Skeletal muscle tissue (tissue), 4 donors: Measurements from ENCODE around the gene KAT7. TPM values are rescaled to one million over a fixed set of nuclear protein-coding genes. Genes with fewer than 3 reads are reported as not detected.

Experiments
- H3K27ac ChIP-seq: one replicate; pipeline ENCODE4 v1.7.0; 2013; ENCODE audit warnings: mild to moderate bottlenecking, low read depth, low read length, inconsistent platforms
- H3K27me3 ChIP-seq, 3 donors: one replicate each; pipeline ENCODE4 v1.7.0; 2013; ENCODE audit warnings: low read length in 3 of 3; ENCODE audit not compliant: control insufficient read depth in 3 of 3, insufficient read depth in 3 of 3
- H3K36me3 ChIP-seq, 3 donors: one replicate each; pipeline ENCODE4 v1.7.0; 2013; ENCODE audit warnings: low read length in 3 of 3; ENCODE audit not compliant: control insufficient read depth in 3 of 3, insufficient read depth in 3 of 3
- H3K4me1 ChIP-seq, 3 donors: one replicate each; pipeline ENCODE4 v1.7.0; 2013; ENCODE audit warnings: low read length in 3 of 3, mild to moderate bottlenecking in 3 of 3; ENCODE audit not compliant: control insufficient read depth in 3 of 3, insufficient read depth in 3 of 3
- H3K4me3 ChIP-seq, 3 donors: one replicate each; pipeline ENCODE4 v1.7.0; 2013; ENCODE audit warnings: low read length in 3 of 3
- H3K9ac ChIP-seq, 3 donors: one replicate each; pipeline ENCODE4 v1.7.0; 2013; ENCODE audit warnings: low read length in 3 of 3, mild to moderate bottlenecking in 3 of 3, moderate library complexity in 2 of 3, low read depth in 1 of 3
- H3K9me3 ChIP-seq, 3 donors: one replicate each; pipeline ENCODE4 v1.7.0; 2013; ENCODE audit warnings: low read length in 3 of 3; ENCODE audit not compliant: control insufficient read depth in 3 of 3
- total RNA-seq: library from RNA; depleted of rRNA; stranded (reverse); fragments of >200 nt; gene quantifications from one replicate; pipeline ENCODE4 v1.2.3, GENCODE V29; 2014
- donor health status: Osteomylitis.

The KAT7 gene
- total RNA-seq, 1 donor from 2014 or later, result 23.5 TPM

DNA sequence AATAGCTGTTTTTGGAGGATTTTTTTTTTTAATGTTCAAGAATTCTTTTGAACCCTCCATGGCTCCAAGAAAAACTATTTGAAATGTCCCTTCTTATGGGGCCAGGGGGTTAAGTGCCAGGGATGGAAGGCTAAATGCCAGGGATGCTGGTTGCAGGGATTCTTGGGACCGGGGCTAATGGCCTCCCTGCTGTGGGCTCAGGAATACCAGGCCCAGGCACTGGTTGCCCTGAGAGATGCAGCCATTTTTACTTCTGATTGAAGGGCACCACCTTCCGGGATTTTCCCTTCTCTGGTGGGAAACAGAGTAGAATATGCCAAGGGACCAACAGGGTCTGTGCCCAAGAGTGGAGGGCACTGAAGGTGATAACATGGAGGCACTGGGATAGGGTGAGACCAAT, 10.9 kb upstream of the KAT7 start:
- Histone ChIP-seq H3K4me3 (no peak overlapping the region), H3K27me3 (no peaks in the 10 kb centered on the region), H3K9me3 (no peaks in the 10 kb centered on the region), H3K36me3 (no peaks in the 10 kb centered on the region), H3K4me1 (peaks cover 9 to 24% (median 17%) of the 10 kb centered on the region in 3 donors), H3K9ac (no peak overlapping the region), H3K27ac (no peak overlapping the region)

DNA sequence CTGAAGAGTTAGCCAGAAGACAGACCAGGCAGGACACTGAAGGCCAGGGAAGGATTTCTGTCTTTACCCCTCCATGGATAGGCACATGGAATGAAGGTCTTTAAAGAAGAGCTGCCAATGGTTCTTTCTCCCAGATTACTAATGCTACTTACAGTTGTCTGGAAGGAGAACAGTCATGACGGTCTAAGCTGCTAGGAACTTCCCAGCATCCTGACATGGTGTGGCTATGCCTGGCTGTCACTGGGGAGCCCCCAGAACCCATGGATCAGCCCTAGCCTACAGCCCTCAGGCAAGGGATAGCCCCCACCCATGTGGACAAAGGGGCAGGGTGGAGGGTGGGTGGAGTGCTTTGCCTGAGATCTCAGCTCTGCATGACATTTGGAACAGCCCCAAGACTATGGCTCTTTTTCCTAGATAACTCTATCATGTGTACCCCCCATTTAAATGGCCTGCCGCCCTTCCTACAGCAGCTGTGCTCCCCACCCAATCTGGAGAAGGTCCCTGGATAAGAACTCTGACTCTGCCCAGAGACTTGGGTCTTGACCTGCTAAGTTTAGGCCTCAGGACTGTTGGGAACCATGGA, 9.2 kb upstream of the KAT7 start:
- Histone ChIP-seq H3K4me3 (no peak overlapping the region), H3K27me3 (no peaks in the 10 kb centered on the region), H3K4me1 (peaks cover 16 to 40% (median 31%) of the 10 kb centered on the region in 3 donors), H3K27ac (peak overlapping the region; percentile 23), H3K9me3 (no peaks in the 10 kb centered on the region), H3K36me3 (no peaks in the 10 kb centered on the region), H3K9ac (no peak overlapping the region)

DNA sequence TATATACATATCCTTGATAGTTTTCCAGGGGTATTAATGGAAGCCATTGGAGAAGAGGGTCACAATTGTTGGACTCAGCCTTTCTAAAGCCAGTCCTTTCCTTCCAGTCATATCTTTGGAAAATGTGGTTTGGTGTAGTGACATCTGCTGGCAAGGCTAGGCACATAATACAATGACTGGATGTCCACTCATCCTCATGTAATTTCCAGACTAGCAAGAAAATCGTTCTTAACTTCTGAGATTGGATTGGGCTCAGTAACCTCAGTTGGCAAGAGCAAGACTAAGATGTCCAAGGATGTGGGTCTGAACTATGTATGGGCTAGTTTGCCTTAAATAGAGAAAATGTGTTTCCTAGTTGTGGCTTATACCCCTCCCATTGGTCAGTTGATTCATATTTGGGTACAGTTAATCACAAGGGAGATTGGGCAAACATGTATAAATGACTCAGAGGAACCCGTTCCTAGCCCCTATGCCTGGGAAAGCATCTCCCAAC, 8.7 kb upstream of the KAT7 start:
- no peak overlapping the region for H3K4me3 ChIP-seq
- H3K9me3 ChIP-seq, result no peaks in the 10 kb centered on the region
- H3K27ac ChIP-seq, result peak overlapping the region; percentile 23
- no peaks in the 10 kb centered on the region for H3K27me3 ChIP-seq
- no peaks in the 10 kb centered on the region for H3K36me3 ChIP-seq
- peaks cover 16 to 41% (median 33%) of the 10 kb centered on the region in 3 donors for H3K4me1 ChIP-seq
- no peak overlapping the region for H3K9ac ChIP-seq

DNA sequence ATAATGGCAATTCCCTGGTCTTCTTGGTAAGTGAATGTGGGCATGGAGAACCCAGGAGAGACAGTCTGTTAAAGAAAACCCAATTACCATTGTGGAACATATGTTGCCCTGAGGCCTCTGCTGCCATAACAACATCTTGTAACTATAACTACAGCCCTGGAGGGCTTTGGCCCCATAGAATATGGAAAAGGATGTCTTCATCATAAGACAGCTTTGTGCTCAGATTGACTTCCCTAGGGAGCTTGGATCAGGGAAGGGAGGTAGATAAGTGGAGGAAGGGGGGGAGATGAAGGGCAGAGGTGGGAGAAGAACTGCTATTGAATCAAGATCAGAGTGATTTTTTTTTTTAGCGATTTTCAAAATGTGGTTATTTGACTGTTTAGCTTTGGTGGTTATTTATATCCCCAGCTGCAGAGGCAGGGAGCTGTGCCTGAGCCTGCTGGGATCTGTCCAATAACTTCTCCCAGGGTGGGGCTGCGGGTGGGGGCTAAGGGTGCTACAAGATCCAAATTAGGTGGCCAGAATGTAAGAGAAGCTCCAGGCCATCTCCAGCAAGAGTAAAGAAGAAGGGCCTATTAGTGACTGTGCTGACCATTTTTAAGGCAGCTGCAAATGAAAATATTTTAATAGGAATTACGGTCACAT, 5.3 kb upstream of the KAT7 start:
- H3K36me3 ChIP-seq, result no peaks in the 10 kb centered on the region
- H3K27ac ChIP-seq, result peak overlapping the region; percentile 37
- peak overlapping the region; percentile 14 to 58 (median 47) for H3K9ac ChIP-seq
- no peaks in the 10 kb centered on the region for H3K27me3 ChIP-seq
- H3K4me3 ChIP-seq, result peak overlapping the region in 1 of 3 donors; percentile 57
- peaks cover 13 to 39% (median 27%) of the 10 kb centered on the region in 3 donors for H3K4me1 ChIP-seq
- H3K9me3 ChIP-seq, result no peaks in the 10 kb centered on the region

DNA sequence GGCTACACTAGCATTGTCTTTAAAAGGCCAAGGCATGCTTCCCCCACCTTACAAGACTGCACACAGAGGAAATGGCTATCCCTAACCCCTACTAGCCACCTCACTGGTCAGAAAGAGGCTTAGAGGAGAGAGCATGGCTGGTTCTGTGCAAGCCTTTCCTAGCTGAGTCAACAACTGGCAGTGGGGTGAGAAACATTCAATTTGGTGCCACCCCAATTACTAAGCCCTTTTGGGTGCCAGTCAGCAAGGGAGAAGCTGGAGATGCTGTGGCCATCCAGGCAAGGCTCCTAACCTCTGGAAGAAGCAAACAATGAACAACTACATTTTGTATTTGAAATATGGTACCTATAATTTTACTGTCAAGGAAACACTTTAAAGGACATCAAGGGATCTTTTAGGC, 4.7 kb upstream of the KAT7 start:
- Histone ChIP-seq H3K9ac (peak overlapping the region in 1 of 3 donors; percentile 47), H3K36me3 (no peaks in the 10 kb centered on the region), H3K4me1 (peaks cover 13 to 42% (median 27%) of the 10 kb centered on the region in 3 donors), H3K9me3 (no peaks in the 10 kb centered on the region), H3K4me3 (no peak overlapping the region), H3K27me3 (no peaks in the 10 kb centered on the region), H3K27ac (peak overlapping the region; percentile 46)

DNA sequence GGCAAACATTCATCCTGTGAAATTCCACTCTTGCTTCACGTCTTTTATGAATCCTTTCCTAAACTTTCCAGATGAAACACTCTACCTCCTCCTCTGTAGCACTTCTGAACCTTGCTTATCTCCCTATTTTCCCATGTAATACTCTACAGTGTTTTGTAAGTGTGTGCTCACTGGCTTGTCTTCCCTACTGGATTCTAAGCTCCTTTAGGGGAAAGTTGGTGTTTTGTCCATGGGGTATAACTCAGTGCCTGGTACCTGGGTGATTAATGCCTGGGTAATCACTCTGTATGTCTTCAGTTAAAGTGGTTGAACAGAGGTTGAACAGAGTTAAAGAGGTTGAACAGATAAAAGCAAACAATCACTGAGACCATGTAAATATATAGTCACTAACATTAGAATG, 3.8 kb upstream of the KAT7 start:
- H3K36me3 ChIP-seq, result no peaks in the 10 kb centered on the region
- H3K27ac ChIP-seq, result no peak overlapping the region
- H3K4me1 ChIP-seq, result peaks cover 16 to 39% (median 31%) of the 10 kb centered on the region in 3 donors
- peak overlapping the region in 1 of 3 donors; percentile 28 for H3K9ac ChIP-seq
- H3K27me3 ChIP-seq, result no peaks in the 10 kb centered on the region
- no peak overlapping the region for H3K4me3 ChIP-seq
- H3K9me3 ChIP-seq, result no peaks in the 10 kb centered on the region

DNA sequence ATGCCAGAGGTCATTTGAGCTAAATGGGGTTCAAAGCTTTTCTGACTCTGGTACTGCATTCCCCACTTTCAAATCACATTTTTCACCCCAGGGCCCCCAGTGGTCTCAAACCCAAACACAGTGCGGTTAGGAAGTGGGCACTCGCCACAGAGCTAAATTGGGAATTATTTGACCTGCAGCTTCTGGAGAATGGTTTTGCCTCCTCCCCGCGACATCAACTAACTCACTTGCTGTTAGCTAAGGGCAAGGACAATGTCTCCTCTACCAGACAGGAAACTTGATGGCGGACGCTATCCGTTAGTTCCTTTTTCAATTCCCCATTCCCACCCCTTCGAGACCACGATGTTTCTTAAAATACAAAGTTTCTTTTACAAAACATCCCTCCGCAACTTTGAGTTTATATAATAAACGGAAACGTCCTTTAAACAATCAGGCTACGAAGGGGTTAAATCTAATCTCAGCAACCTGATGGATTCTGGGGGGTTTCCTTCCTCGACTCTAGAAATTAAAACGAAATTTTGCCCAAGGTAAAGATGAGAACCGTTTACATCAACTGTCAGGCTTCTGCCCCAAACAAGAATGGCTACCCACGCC, 500 bp upstream of the KAT7 start:
- H3K4me1 ChIP-seq, result peaks cover 28 to 44% (median 36%) of the 10 kb centered on the region in 3 donors
- H3K36me3 ChIP-seq, result peaks cover 2 to 13% (median 9%) of the 10 kb centered on the region in 3 donors

DNA sequence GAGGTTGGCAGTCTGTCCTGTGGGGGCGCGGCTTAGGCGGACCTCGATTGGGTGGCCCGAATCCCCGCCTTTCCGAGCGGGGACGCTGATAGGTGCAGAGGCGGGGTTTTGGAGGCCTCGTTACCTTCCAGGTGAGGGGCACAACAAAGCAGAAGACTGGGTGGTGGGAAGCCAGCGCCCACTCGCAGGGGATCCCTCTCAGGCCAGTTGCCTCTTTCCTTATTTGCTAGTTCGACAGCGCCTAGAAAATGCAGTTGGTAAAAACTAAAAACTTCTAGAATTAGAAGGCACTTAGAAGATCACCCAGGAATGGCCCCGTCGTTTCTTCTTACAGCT, 730 bp downstream of the KAT7 start:
- H3K4me1 ChIP-seq, result peaks cover 26 to 33% (median 32%) of the 10 kb centered on the region in 3 donors
- H3K27me3 ChIP-seq, result no peaks in the 10 kb centered on the region
- peak overlapping the region; percentile 74 to 75 (median 75) for H3K4me3 ChIP-seq
- H3K9ac ChIP-seq, result peak overlapping the region; percentile 16 to 44 (median 40)
- H3K27ac ChIP-seq, result no peak overlapping the region
- H3K36me3 ChIP-seq, result peaks cover 4 to 16% (median 15%) of the 10 kb centered on the region in 3 donors
- H3K9me3 ChIP-seq, result no peaks in the 10 kb centered on the region

More for the DNA sequence above, 500 bp upstream of the KAT7 start:
- Histone ChIP-seq H3K4me3 (peak overlapping the region; percentile 92 to 100 (median 98)), H3K9ac (peak overlapping the region; percentile 80 to 99 (median 83)), H3K27ac (peak overlapping the region; percentile 99), H3K9me3 (no peaks in the 10 kb centered on the region), H3K27me3 (no peaks in the 10 kb centered on the region)

DNA sequence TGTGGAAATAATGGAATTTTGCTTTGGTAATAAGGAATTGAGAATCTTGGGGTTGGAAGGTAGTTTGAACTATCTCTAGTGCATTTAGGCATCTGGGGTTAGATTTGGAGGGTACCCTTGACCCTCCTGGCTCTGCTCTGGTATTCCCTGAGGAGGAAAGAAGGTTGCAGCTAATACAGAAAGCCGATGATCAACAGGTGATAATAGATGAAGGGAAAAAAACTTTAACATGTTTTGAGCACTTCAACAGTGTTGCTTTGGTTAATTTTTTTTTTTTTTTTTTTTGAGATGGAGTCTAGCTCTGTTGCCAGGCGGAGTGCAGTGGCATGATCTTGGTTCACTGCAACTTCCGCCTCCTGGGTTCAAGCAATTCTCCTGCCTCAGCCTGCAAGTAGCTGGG, 4.8 kb downstream of the KAT7 start:
- peaks cover 10 to 39% (median 38%) of the 10 kb centered on the region in 3 donors for H3K36me3 ChIP-seq
- no peak overlapping the region for H3K9ac ChIP-seq
- no peak overlapping the region for H3K4me3 ChIP-seq
- no peaks in the 10 kb centered on the region for H3K9me3 ChIP-seq
- H3K27ac ChIP-seq, result no peak overlapping the region
- peaks cover 20 to 25% (median 22%) of the 10 kb centered on the region in 3 donors for H3K4me1 ChIP-seq
- no peaks in the 10 kb centered on the region for H3K27me3 ChIP-seq

DNA sequence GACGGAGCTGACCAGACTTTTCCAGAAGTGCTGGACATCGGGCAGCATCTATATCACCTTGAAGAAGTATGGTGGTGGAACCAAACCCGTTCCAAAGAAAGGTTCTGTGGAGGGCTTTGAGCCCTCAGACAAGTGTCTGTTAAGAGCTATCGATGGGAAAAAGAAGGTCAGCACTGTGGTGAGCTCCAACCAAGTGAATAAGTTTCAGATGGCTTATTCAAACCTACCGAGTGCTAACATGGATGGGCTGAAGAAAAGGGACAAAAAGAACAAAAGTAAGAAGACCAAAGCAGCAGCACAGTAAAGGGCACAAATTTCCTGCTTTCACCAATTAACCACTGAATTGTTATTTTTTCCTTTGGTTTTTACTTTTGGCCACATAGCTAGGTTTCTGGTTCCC, 6.9 kb downstream of the KAT7 start:
- Histone ChIP-seq H3K4me1 (peaks cover 8 to 14% (median 10%) of the 10 kb centered on the region in 3 donors), H3K9ac (no peak overlapping the region), H3K4me3 (no peak overlapping the region), H3K27ac (no peak overlapping the region), H3K36me3 (peaks cover 20 to 56% (median 51%) of the 10 kb centered on the region in 3 donors), H3K27me3 (no peaks in the 10 kb centered on the region), H3K9me3 (no peaks in the 10 kb centered on the region)
